Activated naive CD4-positive, alpha-beta T cell treated with anti-CD3 and anti-CD28 coated beads for 36 hours (primary cell): Measurements from ENCODE around the gene HES7. TPM values are rescaled to one million over a fixed set of nuclear protein-coding genes. Genes with fewer than 3 reads are reported as not detected.

Experiments used
- CTCF ChIA-PET: fragments of 350-600 bp; sonication (Branson Sonifier 250); formaldehyde crosslinking; loops from one replicate; lab custom pipeline; 2021; ENCODE audit warnings: antibody characterized with exemption; lab: Charles Lee
- DNase-seq: peaks from one replicate; pipeline ENCODE4 v3.0.0-alpha.2; 2020
- H3K27ac Mint-ChIP-seq: one replicate; pipeline ENCODE4 v1.8.0; 2021; ENCODE audit warnings: mild to moderate bottlenecking, mixed read lengths
- H3K27me3 Mint-ChIP-seq: one replicate; pipeline ENCODE4 v1.8.0; 2021; ENCODE audit warnings: low read depth, mixed read lengths
- H3K36me3 Mint-ChIP-seq: one replicate; pipeline ENCODE4 v1.8.0; 2021; ENCODE audit warnings: low read depth, mixed read lengths
- H3K4me1 Mint-ChIP-seq: one replicate; pipeline ENCODE4 v1.8.0; 2021; ENCODE audit warnings: low read depth, mixed read lengths
- H3K4me3 Mint-ChIP-seq: one replicate; pipeline ENCODE4 v1.8.0; 2021; ENCODE audit warnings: mild to moderate bottlenecking, moderate library complexity, mixed read lengths
- H3K9me3 Mint-ChIP-seq: one replicate; pipeline ENCODE4 v1.8.0; 2021; ENCODE audit warnings: mixed read lengths
- intact Hi-C: fragments of 100-400 bp; cut with micrococcal nuclease; formaldehyde crosslinking; loops from one replicate; pipeline ENCODE4 v1.15.1; 2023
- total RNA-seq, 2 experiments: library from RNA; stranded (reverse); gene quantifications; one replicate each; pipeline ENCODE4 v1.2.3, GENCODE V29; 2021

Gene HES7
- total RNA-seq, 2 experiments from 2014 or later, result 2.4 to 2.9 TPM

DNA sequence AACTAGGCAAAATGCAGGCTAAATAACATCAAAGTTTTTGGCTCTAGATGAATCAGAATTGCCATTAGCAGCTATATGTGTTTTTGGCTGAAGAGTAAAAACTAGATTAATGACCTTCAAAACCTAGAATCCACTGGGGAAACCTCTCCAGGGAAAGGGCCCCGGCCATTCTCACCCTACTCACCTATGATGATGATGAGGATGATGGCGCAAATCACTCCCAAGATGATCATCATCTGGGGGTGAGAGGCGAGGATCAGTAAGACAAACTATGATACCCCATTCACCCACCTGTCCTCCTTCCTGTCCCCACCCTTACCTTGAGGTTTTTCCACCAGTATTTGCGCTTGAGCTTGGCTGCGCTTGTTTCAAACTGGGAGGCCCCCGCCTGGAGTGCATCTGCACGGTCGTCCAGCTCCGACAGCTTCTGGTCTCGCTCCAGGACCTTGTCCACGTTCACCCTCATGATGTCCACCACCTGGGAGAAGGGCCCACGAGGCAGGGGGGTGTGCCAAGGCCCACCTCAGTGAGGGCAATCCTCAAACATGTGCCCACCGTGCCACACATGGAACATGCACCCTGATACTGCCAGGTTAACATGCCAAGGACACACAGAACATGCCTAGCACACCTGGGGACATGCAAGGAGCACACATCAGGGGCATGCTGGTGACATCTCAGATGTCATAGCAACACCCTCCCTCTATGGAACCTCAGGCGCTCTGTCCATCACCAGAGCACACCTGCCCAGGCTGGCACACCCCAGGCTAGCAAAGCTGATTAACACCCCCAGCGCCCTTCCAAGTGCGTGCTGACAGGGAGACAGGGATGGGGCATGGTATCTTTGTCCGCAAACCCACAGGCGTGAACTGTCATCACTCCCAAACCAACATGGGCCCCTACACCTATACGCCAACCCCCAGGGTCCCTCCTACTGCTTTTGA lies 37.7 kb upstream of the HES7 start:
- H3K4me3 Mint-ChIP-seq, result peak overlapping the region; percentile 82
- H3K4me1 Mint-ChIP-seq, result peaks cover 57% of the 10 kb centered on the region
- DNase-seq, result peak; percentile 32
- no peaks in the 10 kb centered on the region for H3K9me3 Mint-ChIP-seq
- H3K36me3 Mint-ChIP-seq, result peaks cover 14% of the 10 kb centered on the region
- H3K27ac Mint-ChIP-seq, result peak overlapping the region; percentile 88
- no peaks in the 10 kb centered on the region for H3K27me3 Mint-ChIP-seq
- CTCF ChIA-PET, result interaction anchor here (0.6 to 1.5 kb wide), 5 partner anchors 10 to 542 kb away, joined by 3 to 6 read pairs (median 4); partner anchors contain the start of gene ALOXE3
- intact Hi-C loops, result no loop called here

GRCh38 chr17:8160741-8161221 lies 36.9 kb upstream of the HES7 start:
- Mint-ChIP-seq H3K9me3 (no peaks in the 10 kb centered on the region), H3K4me1 (peaks cover 55% of the 10 kb centered on the region), H3K4me3 (peak overlapping the region; percentile 82), H3K36me3 (peaks cover 14% of the 10 kb centered on the region), H3K27ac (peak overlapping the region; percentile 88), H3K27me3 (no peaks in the 10 kb centered on the region)
- intact Hi-C loops, result no loop called here
- DNase-seq, result peak; percentile 41
- CTCF ChIA-PET, result interaction anchor here (0.6 to 1.5 kb wide), 6 partner anchors 11 to 541 kb away, joined by 3 to 6 read pairs (median 4); partner anchors contain the start of gene ALOXE3

DNA sequence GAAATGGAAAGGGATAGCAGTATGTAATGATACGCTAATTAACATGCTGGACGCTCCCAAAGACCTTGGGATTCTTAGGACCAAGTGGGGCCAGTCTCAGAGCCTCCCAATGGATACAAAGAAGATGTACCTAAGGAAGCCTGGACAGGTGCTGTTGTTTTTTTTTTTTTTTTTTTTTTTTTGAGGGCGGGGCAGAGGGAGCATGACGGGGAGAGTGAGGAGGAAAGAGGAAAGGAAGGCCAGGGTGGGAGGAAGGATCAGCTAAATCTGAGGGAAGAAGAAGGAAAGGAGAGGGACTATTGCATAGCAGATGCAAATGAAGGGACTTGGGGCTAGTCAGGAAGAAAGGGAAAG lies 36.3 kb upstream of the HES7 start:
- H3K4me3 Mint-ChIP-seq, result no peak overlapping the region

DNA sequence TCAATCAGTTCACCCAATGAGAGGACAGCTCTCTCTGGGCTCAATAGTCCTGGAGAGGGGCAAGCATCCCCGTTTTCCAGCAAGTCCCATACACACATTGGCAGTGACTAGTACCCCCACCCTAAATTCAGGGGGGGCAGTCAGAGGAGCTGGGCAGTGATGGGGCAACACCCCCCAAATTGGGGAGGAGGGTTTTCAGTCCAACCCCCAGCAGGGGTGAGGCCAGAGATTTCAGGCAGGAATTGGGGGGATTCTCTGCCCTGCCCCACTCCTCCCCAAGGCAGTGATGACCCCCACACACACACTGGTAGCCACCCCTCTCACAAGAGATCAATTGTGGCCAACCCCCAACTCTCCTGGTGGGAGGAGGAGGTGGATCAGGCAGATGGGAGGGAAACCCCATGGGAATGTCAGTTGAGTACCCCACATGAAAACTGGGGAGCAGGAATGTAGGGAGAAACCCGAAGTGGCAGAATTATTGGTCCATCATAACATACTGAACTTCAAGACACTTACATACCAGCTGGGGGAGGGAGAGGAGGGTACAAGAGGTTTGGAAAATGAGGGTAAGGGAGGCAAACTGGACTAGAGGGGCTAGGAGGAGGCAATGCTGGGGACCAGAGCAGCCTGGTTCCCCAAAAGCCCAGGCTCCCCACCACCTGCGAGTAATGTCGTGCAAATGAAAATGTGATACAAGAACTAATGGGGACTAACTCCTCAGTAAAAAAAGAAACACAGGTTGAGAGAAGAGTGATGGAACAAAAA lies 35.7 kb upstream of the HES7 start:
- Mint-ChIP-seq H3K36me3 (peaks cover 14% of the 10 kb centered on the region), H3K27ac (peak overlapping the region; percentile 88), H3K4me1 (peaks cover 59% of the 10 kb centered on the region), H3K4me3 (peak overlapping the region; percentile 47), H3K27me3 (no peaks in the 10 kb centered on the region), H3K9me3 (no peaks in the 10 kb centered on the region)
- no peak for DNase-seq
- CTCF ChIA-PET, result interaction anchor here (0.7 to 5.4 kb wide), 7 partner anchors 11 to 37 kb away, joined by 3 to 48 read pairs (median 4); partner anchors contain the start of gene HES7
- intact Hi-C loops, result loop anchor here (5.0 to 10.0 kb wide), 3 partner anchors 77 to 675 kb away; partner anchors contain the start of genes FXR2, POLR2A and SLC35G6

More for the DNA sequence above, 36.3 kb upstream of the HES7 start:
- Mint-ChIP-seq H3K36me3 (peaks cover 14% of the 10 kb centered on the region), H3K9me3 (no peaks in the 10 kb centered on the region), H3K27ac (peak overlapping the region; percentile 88), H3K4me1 (peaks cover 59% of the 10 kb centered on the region), H3K27me3 (no peaks in the 10 kb centered on the region)
- no peak for DNase-seq
- CTCF ChIA-PET, result interaction anchor here (0.6 to 5.4 kb wide), 3 partner anchors 13 to 66 kb away, joined by 5 to 48 read pairs (median 6); no protein-coding TSS in a partner anchor
- intact Hi-C loops, result no loop called here

GRCh38 chr17:8159032-8159400 lies 35.1 kb upstream of the HES7 start:
- no peak overlapping the region for H3K4me3 Mint-ChIP-seq
- peak overlapping the region; percentile 93 for H3K27ac Mint-ChIP-seq
- peaks cover 14% of the 10 kb centered on the region for H3K36me3 Mint-ChIP-seq
- H3K4me1 Mint-ChIP-seq, result peaks cover 59% of the 10 kb centered on the region
- H3K27me3 Mint-ChIP-seq, result no peaks in the 10 kb centered on the region
- CTCF ChIA-PET, result interaction anchor here (0.7 to 5.4 kb wide), 10 partner anchors 8 to 65 kb away, joined by 3 to 48 read pairs (median 4); partner anchors contain the start of gene HES7
- DNase-seq, result no peak
- intact Hi-C loops, result loop anchor here (5.0 to 10.0 kb wide), 3 partner anchors 77 to 674 kb away; partner anchors contain the start of genes FXR2, POLR2A and SLC35G6
- H3K9me3 Mint-ChIP-seq, result no peaks in the 10 kb centered on the region

DNA sequence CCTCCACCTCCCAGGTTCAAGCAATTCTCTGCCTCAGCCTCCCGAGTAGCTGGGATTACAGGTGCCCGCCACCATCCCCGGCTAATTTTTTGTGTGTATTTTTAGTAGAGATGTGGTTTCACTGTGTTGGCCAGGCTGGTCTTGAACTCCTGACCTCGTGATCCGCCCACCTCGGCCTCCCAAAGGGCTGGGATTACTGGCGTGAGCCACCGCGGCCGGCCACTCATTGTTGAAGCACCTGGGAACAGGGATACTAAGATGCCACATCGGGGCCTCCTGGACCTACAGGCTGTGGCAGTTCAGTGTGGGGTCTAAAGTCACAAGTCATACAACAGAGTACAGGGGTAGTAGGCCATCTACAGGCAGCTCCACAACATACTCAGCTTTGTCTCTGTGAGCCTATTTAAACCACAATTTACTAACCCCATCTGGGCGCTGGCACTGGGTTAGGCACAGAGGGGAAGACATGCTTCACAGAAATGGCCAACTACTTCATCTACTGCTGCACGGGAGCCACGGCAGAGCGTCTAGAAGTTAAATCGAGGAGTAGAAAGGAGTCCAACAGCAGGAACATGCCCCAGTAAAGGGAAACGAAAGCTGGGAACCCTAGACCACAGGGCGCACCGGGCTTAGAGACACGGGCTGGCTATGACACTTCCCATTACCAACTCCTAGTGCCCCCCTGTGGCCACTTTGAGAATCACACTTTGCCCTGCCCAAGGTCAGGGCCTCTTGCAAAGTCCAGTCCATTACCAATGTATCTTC lies 34.5 kb upstream of the HES7 start:
- Mint-ChIP-seq H3K27ac (peak overlapping the region; percentile 93), H3K36me3 (peaks cover 14% of the 10 kb centered on the region), H3K9me3 (no peaks in the 10 kb centered on the region), H3K27me3 (no peaks in the 10 kb centered on the region), H3K4me1 (peaks cover 57% of the 10 kb centered on the region), H3K4me3 (peak overlapping the region; percentile 57)
- intact Hi-C loops, result loop anchor here (1.0 to 10.0 kb wide), 4 partner anchors 64 to 674 kb away; partner anchors contain the start of genes FXR2, POLR2A and SLC35G6
- DNase-seq, result peak; percentile 95
- CTCF ChIA-PET, result interaction anchor here (0.6 to 5.4 kb wide), 12 partner anchors 8 to 120 kb away, joined by 3 to 48 read pairs (median 3); partner anchors contain the start of gene HES7

- peaks cover 62% of the 10 kb centered on the region for H3K4me1 Mint-ChIP-seq
- no peak overlapping the region for H3K4me3 Mint-ChIP-seq
- CTCF ChIA-PET, result interaction anchor here (0.6 to 5.4 kb wide), 8 partner anchors 10 to 83 kb away, joined by 3 to 48 read pairs (median 3); no protein-coding TSS in a partner anchor
- DNase-seq, result peak; percentile 100
- peaks cover 8% of the 10 kb centered on the region for H3K36me3 Mint-ChIP-seq
- intact Hi-C loops, result loop anchor here (1.0 to 10.0 kb wide), 11 partner anchors 8 to 672 kb away; partner anchors contain the start of genes CNTROB, FXR2, HES7 and POLR2A
- no peaks in the 10 kb centered on the region for H3K27me3 Mint-ChIP-seq
- H3K9me3 Mint-ChIP-seq, result no peaks in the 10 kb centered on the region
- H3K27ac Mint-ChIP-seq, result no peak overlapping the region
Observed at GRCh38 chr17:8156246-8156992, 32.5 kb upstream of the HES7 start.

- no peak overlapping the region for H3K27ac Mint-ChIP-seq
- H3K36me3 Mint-ChIP-seq, result peaks cover 4% of the 10 kb centered on the region
- no peaks in the 10 kb centered on the region for H3K9me3 Mint-ChIP-seq
- H3K4me1 Mint-ChIP-seq, result peaks cover 57% of the 10 kb centered on the region
- DNase-seq, result no peak
- CTCF ChIA-PET, result interaction anchor here (0.6 to 5.4 kb wide), 4 partner anchors 9 to 36 kb away, joined by 3 to 48 read pairs (median 4); no protein-coding TSS in a partner anchor
- intact Hi-C loops, result loop anchor here (1.0 to 10.0 kb wide), 11 partner anchors 8 to 671 kb away; partner anchors contain the start of genes CNTROB, FXR2, HES7 and POLR2A
- H3K27me3 Mint-ChIP-seq, result no peaks in the 10 kb centered on the region
- H3K4me3 Mint-ChIP-seq, result no peak overlapping the region
Observed at GRCh38 chr17:8155996-8156245, 32.0 kb upstream of the HES7 start.

- H3K4me3 Mint-ChIP-seq, result no peak overlapping the region
- intact Hi-C loops, result loop anchor here (5.0 to 10.0 kb wide), 3 partner anchors 73 to 671 kb away; partner anchors contain the start of genes FXR2, POLR2A and SLC35G6
- no peaks in the 10 kb centered on the region for H3K9me3 Mint-ChIP-seq
- CTCF ChIA-PET, result interaction anchor here (0.6 to 5.4 kb wide), 4 partner anchors 9 to 35 kb away, joined by 3 to 48 read pairs (median 4); no protein-coding TSS in a partner anchor
- peaks cover 2% of the 10 kb centered on the region for H3K36me3 Mint-ChIP-seq
- no peak overlapping the region for H3K27ac Mint-ChIP-seq
- DNase-seq, result no peak
- H3K27me3 Mint-ChIP-seq, result no peaks in the 10 kb centered on the region
- peaks cover 55% of the 10 kb centered on the region for H3K4me1 Mint-ChIP-seq
Observed at GRCh38 chr17:8155231-8155995, 31.5 kb upstream of the HES7 start.
